ENCODE data around the gene MACROH2A2. TPM values are rescaled to one million over a fixed set of nuclear protein-coding genes. Genes with fewer than 3 reads are reported as not detected.

The MACROH2A2 gene
- total and polyA plus RNA-seq, 2 of the 13 experiments (the other 11 are each of a cell fraction or from before 2014, with no cell fraction given) = 9.8 to 43.1 TPM

GRCh38 chr10:70090951-70091350 is 38.3 kb downstream of the MACROH2A2 start (continued):
- peak; percentile 61; the same call in 1 of the 2 replicates for TF ChIP-seq AHDC1 (CRISPR knock-in tag; IDR thresholded peaks at IDR 0.05; ENCODE audit: borderline replicate concordance)
- TF ChIP-seq DPF2 (CRISPR knock-in tag; IDR thresholded peaks at IDR 0.05; ENCODE audit: borderline replicate concordance, low read depth) = no peak; the same call in 1 of the 2 replicates
- no peak for TF ChIP-seq ZNF576 (CRISPR knock-in tag; IDR thresholded peaks at IDR 0.05)
- TF ChIP-seq THRA (CRISPR knock-in tag; IDR thresholded peaks at IDR 0.05; ENCODE audit: borderline replicate concordance) = no peak; the same call in 1 of the 2 replicates
- TF ChIP-seq FOXO1 (CRISPR knock-in tag; IDR thresholded peaks at IDR 0.05) = peak; percentile 25; the same call in 1 of the 2 replicates
- TF ChIP-seq SETDB1 (CRISPR knock-in tag; IDR thresholded peaks at IDR 0.05; ENCODE audit: borderline replicate concordance) = no peak
- no peak for TF ChIP-seq ZNF431 (CRISPR knock-in tag; IDR thresholded peaks at IDR 0.05; ENCODE audit: borderline replicate concordance, low read depth)
- no peak for TF ChIP-seq PRDM15 (CRISPR knock-in tag; IDR thresholded peaks at IDR 0.05)
- TF ChIP-seq ZHX2 (IDR thresholded peaks at IDR 0.05; ENCODE audit: low read depth) = no peak
- TF ChIP-seq ZHX2 (CRISPR knock-in tag; IDR thresholded peaks at IDR 0.05; ENCODE audit: borderline replicate concordance) = no peak
- no peak for TF ChIP-seq ZNF30 (CRISPR knock-in tag; IDR thresholded peaks at IDR 0.05)
- TF ChIP-seq IRF2 (CRISPR knock-in tag; IDR thresholded peaks at IDR 0.05) = peak; percentile 60
